GDM1 (cell line): ENCODE data around the gene COG3.

Experiments
- DNase-seq: peaks from one replicate; lab custom pipeline; 2025; lab: John Stamatoyannopoulos, UW

Gene COG3

GRCh38 chr13:45446181-45446580 lies 18.6 kb upstream of the COG3 start:
- no peak for DNase-seq

GRCh38 chr13:45447050-45447661 lies 17.6 kb upstream of the COG3 start:
- no peak for DNase-seq

- DNase-seq, result no peak
Measured at GRCh38 chr13:45448965-45449559, 15.7 kb upstream of the COG3 start.

- no peak for DNase-seq
Measured at GRCh38 chr13:45451282-45451681, 13.5 kb upstream of the COG3 start.

- no peak for DNase-seq
Measured at GRCh38 chr13:45454204-45454603, 10.5 kb upstream of the COG3 start.

- no peak for DNase-seq
Measured at GRCh38 chr13:45456196-45456972, 8.4 kb upstream of the COG3 start.

- DNase-seq, result no peak
Measured at GRCh38 chr13:45464141-45464686, 525 bp upstream of the COG3 start.

GRCh38 chr13:45466359-45466758 lies 1.6 kb downstream of the COG3 start:
- no peak for DNase-seq

GRCh38 chr13:45468635-45469034 lies 3.9 kb downstream of the COG3 start:
- no peak for DNase-seq

- DNase-seq, result no peak
Measured at GRCh38 chr13:45472171-45472705, 7.5 kb downstream of the COG3 start.

- DNase-seq, result no peak
Measured at GRCh38 chr13:45473627-45474026, 8.9 kb downstream of the COG3 start.

- DNase-seq, result no peak
Measured at GRCh38 chr13:45474584-45475454, 10.1 kb downstream of the COG3 start.

GRCh38 chr13:45479661-45480060 lies 14.9 kb downstream of the COG3 start:
- no peak for DNase-seq

- no peak for DNase-seq
Measured at GRCh38 chr13:45481688-45482087, 16.9 kb downstream of the COG3 start.

- no peak for DNase-seq
Measured at GRCh38 chr13:45482571-45483173, 17.9 kb downstream of the COG3 start.

- no peak for DNase-seq
Measured at GRCh38 chr13:45487604-45488003, 22.9 kb downstream of the COG3 start.

GRCh38 chr13:45490068-45490467 lies 25.3 kb downstream of the COG3 start:
- no peak for DNase-seq

GRCh38 chr13:45492538-45492937 lies 27.8 kb downstream of the COG3 start:
- DNase-seq, result no peak

GRCh38 chr13:45496942-45497341 lies 32.2 kb downstream of the COG3 start:
- no peak for DNase-seq

- DNase-seq, result no peak
Measured at GRCh38 chr13:45500492-45501174, 35.9 kb downstream of the COG3 start.

GRCh38 chr13:45501175-45501526 lies 36.4 kb downstream of the COG3 start:
- DNase-seq, result no peak
